Cortex of kidney (tissue), 1 donor: ENCODE measurements around the gene CFAP77.

Source experiments
- DNase-seq: peaks from one replicate; lab custom pipeline; 2025; lab: John Stamatoyannopoulos, UW

CFAP77 gene

GRCh38 chr9:132517815-132518550 lies 108.0 kb downstream of the CFAP77 start:
- DNase-seq, result no peak

- DNase-seq, result no peak
Observed at GRCh38 chr9:132518626-132519025, 108.6 kb downstream of the CFAP77 start.

GRCh38 chr9:132519033-132519432 lies 109.0 kb downstream of the CFAP77 start:
- DNase-seq, result no peak

DNA sequence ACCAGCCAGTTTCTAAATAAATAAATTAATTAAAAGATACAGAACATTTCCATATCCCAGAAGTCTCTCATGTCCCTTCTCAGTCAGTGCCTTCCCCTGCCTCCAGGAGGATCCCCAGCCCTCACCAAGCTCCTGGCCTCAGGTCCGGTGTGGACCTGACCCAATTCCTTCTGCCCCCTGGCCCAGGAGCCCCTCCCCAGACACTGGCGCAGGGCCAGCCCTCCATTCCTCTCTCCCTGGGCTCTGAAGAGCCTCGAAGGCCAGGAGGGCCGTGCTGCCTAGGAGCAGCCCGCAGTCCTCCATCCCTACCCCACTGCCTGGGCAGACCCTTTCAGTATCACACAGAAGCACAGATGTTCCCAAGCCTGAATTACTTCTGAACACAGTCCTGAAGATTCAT lies 110.6 kb downstream of the CFAP77 start:
- DNase-seq, result no peak

- no peak for DNase-seq
Observed at GRCh38 chr9:132525308-132526023, 115.5 kb downstream of the CFAP77 start.

DNA sequence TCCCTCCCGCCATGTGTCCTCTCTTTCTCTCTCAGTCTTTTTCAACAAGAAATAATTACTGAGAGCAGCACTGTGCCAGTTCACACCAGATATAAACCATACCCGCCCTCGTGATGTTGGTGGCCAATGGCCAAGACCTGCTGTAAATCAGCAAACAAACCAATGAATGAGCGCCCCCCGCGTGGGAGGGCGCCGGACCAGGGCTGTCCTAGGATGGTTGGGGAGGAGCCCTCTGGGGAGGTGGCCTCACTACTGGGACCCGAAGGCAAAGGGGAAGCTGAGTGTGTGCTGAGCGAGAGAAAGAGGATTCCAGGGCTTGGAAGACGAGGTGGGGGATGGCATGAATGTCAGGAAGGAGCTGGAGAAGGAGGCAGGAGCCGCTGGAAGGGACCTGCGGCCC lies 121.2 kb downstream of the CFAP77 start:
- no peak for DNase-seq

GRCh38 chr9:132531710-132532570 lies 121.9 kb downstream of the CFAP77 start:
- DNase-seq, result no peak

GRCh38 chr9:132534832-132535231 lies 124.8 kb downstream of the CFAP77 start:
- DNase-seq, result no peak

GRCh38 chr9:132536124-132536523 lies 126.1 kb downstream of the CFAP77 start:
- no peak for DNase-seq

DNA sequence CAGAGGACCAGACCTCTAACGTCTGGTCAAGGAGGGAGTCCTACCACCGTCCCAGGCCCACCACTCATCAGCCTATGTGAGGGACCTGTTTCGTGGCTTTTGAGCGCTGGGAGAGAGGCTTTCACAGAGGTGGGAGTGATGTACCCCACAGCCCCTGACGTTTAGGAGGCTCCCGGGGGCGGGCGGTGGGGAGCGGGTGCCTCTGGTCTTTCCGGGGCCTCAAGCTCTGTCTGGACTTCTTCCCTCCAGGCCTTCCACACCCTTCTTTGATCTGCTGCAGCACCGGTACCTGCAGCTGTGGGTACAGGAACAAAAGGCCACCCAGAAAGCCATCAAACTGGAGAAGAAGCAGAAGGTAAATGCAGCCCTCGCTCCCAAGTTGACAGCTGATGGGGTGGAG lies 127.3 kb downstream of the CFAP77 start:
- DNase-seq, result no peak

- DNase-seq, result no peak
Observed at GRCh38 chr9:132538071-132538470, 128.1 kb downstream of the CFAP77 start.

DNA sequence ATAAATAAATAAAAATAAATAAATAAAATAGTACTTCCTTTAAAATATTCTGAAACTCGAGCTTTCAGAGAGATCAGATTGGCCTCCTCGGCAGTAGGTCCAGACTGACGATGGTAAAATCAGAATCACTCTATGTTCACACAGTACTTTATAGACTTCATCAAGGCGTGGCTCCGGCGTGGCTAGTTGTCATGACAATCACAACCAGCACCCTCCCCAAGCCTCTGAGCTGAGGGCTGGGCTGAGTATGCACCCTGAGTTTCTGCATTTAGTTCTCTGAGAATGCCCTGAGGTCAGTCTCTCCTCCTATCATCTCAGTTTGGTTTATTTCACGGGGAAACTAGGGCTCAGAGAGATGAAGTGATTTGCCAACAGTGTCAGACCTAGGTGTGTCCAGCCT lies 129.1 kb downstream of the CFAP77 start:
- no peak for DNase-seq

- no peak for DNase-seq
Observed at GRCh38 chr9:132541051-132541450, 131.0 kb downstream of the CFAP77 start.

DNA sequence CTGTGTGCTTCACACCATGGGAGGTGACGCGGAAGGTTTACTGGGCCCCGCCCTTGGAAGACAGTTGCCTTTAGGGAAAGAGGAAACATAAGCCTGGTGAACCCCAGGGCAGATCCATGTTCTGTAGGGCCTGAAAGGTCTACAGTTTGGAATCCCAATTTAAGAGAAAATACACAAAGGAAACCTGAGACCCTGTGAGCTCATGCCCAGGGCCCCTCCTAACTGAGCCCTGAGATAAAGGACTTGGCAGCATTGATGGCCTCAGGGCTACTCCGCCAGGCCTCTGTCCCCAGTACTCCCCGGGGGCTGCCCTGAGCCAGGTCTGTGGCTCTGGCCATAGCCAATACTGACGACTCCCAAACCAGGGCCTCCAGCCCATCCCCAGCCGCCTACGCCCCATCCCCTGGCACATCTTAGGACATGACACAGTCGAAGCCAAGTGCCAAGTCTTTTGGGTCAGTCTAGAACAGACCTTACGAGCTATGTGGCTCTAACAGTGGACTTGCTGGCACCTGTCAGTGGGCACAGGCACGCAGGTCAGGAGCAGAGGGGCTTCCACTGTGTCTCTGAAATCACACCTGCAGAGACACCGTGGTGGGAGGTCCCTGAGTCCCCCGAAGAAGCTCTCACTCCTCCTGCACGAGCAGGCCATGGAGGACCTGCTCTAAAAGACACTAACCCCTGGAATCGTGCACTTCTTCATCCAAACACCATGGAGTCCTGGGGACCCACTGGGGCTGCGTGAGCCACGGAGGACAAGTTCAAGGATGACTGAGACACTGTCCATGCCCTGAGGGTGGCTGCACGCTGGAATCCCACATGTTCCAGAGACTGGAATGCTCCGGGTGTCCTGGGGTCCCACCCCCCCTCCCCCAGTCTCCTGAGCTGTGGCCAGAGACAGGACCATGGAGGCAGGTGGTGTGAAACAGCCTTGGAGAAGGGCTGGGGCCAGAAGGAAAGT lies 132.1 kb downstream of the CFAP77 start:
- DNase-seq, result no peak

DNA sequence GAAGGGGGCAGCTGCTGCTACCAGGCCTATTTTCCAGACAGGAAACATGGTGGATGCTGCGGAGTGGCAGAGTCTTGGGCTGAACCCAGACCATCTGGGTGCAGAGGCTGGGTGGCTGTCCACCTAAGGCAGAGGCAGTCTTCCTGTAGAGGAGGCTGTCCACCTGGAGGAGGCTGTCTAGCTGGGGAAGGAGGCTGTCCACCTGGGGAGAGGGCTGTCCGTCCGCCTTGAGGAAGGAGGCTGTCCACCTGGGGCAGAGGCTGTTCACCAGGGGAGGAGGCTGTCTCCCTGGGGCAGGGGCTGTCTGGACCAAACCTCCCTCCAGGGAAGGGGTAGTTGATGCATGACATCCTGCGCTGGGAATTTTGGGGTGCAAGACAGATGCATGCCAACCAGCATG lies 133.2 kb downstream of the CFAP77 start:
- DNase-seq, result no peak

DNA sequence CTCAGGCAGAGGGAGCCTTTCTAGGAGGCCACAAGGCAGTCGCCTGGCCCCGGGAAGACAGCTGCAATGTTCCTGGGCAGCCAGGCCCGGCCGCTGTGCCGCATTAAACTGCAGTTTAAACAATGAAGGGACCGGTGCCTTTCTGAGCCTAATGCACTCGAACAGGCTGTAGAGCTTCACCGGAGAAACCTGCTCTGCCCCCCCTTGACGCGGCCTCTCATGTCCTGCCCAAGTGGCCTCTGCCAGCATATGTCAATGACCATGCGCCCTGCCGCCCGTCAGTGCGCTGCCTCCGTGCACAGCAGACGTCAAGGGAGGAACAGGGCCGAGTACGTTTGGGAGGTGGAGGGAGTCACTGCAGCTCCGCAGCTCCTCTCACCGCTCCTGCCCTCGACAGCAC lies 133.9 kb downstream of the CFAP77 start:
- DNase-seq, result no peak

DNA sequence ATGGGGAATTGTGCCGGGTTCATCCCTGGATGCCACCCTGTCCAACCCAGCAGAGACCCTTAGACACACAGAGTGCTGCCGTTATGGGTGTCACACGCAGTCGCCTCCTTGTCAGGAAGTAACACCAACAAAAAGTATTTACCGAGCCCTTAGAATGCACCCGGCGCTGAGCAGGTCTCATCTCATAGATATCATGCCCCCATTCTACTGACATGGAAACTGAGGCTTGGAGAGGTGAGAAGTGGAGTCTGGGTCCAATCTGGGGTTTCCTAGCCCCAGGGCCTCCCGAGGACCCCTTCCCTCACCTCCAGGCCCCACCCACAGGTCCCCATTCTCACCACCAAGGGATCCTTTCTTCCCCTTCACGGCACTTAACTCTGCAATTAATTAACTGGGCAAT lies 135.6 kb downstream of the CFAP77 start:
- no peak for DNase-seq

DNA sequence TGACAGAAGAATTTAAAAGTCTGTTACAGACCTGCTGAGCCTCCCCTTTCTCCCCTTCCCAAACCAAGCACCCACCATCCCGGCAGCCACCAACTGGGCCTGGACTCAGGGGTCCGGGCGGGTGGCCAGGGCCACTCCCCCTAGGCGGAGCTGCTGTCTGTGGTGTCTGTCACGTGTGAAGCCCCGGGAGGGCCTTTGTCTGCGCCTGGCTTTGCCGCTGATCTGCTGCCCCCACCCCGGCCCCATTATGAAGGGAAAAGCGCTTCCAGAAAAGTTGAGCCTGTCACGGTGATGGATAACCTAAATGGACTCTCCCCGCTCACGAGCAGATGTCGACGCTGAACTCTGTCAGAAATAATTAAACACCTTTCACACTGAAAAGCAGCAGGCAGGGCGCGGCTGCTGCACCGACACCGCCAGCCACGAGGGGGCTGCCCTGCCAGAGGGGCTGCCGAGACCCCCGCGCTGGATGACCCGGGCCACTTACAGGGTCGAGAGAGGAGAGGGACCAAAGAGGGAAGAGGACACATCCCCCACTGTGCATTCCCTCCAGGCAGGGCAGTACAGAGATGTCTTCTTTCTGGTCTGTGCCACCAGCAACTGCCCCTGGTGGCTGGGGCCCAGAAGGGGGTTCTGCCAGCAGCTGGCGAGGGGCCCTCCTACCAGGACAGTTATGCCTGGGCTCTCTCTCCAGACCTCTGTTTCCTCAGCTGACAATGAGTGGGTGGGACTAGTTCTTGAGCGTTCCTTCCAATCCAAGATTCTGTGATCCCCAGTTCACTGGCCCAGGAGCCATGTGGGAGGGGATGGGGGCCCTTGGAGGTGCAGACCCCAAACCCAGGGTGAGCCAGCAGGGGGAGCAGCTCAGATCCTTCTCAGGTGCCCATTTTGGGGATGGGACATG lies 136.4 kb downstream of the CFAP77 start:
- DNase-seq, result no peak

DNA sequence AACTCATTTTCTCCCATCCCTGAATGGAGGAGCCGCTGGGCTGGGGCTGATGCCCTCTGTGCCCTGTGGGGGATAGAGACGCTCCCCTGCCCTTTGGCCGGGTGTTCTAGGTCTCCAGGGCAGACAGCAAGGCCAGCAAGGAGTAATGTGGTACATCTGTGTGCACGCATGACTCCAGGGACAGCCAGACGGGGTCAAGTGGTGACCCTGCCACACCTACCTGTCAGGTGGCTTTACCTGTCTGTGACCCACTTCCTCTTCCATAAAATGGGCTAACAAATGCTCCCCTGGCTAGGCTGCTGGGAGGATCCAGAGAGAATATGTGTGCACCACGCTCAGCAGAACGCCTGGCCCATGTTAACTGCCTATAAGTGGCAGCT lies 137.0 kb downstream of the CFAP77 start:
- no peak for DNase-seq

- DNase-seq, result no peak
Observed at GRCh38 chr9:132547436-132547835, 137.4 kb downstream of the CFAP77 start.
